ENCODE data around the gene IFNL3. TPM values are rescaled to one million over a fixed set of nuclear protein-coding genes. Genes with fewer than 3 reads are reported as not detected.

Gene IFNL3
- total and polyA plus RNA-seq, 2 of the 13 experiments (the other 11 are each of a cell fraction or from before 2014, with no cell fraction given) = not detected

DNA sequence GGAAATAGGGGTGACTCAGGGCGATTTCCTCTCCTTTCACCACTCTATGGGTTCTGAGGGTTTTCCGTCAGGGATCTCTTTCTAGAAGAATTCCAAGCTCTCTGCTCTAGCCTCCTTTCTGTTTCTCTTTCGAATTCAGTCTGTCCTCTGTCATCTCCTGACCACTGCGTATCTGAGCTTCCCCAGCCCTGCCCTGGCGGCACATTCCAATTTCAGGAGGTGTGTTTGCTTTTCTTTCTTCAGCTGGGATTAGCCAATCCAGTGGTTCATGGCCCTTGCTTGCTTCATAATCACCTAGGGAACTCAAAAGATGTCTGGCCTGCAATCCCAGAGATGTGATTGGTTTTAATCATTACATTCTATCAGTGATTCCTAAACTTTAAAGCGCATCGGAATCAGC, 32.8 kb upstream of the IFNL3 start:
- 28% methylated on average over 7 of the region's 7 CpGs for WGBS (ENCODE audit: low lambda C conversion rate)
- Histone ChIP-seq H3K4me2 (ENCODE audit: low read depth, low read length) (peak overlapping the region; percentile 40), H3K4me3 (replicated peaks in 1 of 3; ENCODE audit: insufficient read depth in 1 of 3, low read depth in 2 of 3, low read length in 3 of 3) (no peak overlapping the region), H2AFZ (ENCODE audit: low read length) (no peak overlapping the region), H3K79me2 (ENCODE audit: insufficient read depth, low read length) (no peaks in the 10 kb centered on the region), H3K27me3 (ENCODE audit: control insufficient read depth in 1 of 2, insufficient read depth in 2 of 2, low read length in 2 of 2) (no peaks in the 10 kb centered on the region; a peak in 1 of 5 replicates), H3K4me1 (ENCODE audit: insufficient read depth, low read length) (peaks cover 6% of the 10 kb centered on the region), H3K9me3 (ENCODE audit: low read length) (no peaks in the 10 kb centered on the region), H3K36me3 (replicated peaks in 1 of 2; ENCODE audit: control insufficient read depth in 1 of 2, insufficient read depth in 2 of 2, low read length in 2 of 2) (no peaks in the 10 kb centered on the region), H4K20me1 (ENCODE audit: insufficient read depth, low read length) (no peaks in the 10 kb centered on the region), H3K27ac (ENCODE audit: extremely low read length, insufficient read depth, low read length) (no peak overlapping the region), H3K9ac (ENCODE audit: insufficient read depth, low read depth, low read length) (no peak overlapping the region)
- CTCF ChIA-PET (ENCODE audit: low intra/inter-chr PET ratio, low total read pairs) = no interaction called here
- in situ Hi-C loops (cut with HindIII; ENCODE audit: extremely low pct_ligation_motif_present, low pct_unique_long_range_greater_than_20kb) = no loop called here
- no peak for TF ChIP-seq ATF7-NPFF (CRISPR knock-in tag; IDR thresholded peaks at IDR 0.05; ENCODE audit: low read depth)
- no peak for TF ChIP-seq THAP8 (CRISPR knock-in tag; IDR thresholded peaks at IDR 0.05; ENCODE audit: borderline replicate concordance)
- no peak for TF ChIP-seq ZNF263 (CRISPR knock-in tag; IDR thresholded peaks at IDR 0.05)
- no peak for TF ChIP-seq HNRNPLL (IDR thresholded peaks at IDR 0.05; ENCODE audit: low read depth, low read length, poor library complexity, severe bottlenecking)
- TF ChIP-seq, protein P1, sequence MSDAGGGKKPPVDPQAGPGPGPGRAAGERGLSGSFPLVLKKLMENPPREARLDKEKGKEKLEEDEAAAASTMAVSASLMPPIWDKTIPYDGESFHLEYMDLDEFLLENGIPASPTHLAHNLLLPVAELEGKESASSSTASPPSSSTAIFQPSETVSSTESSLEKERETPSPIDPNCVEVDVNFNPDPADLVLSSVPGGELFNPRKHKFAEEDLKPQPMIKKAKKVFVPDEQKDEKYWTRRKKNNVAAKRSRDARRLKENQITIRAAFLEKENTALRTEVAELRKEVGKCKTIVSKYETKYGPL (CRISPR knock-in tag; IDR thresholded peaks at IDR 0.05) = no peak
- TF ChIP-seq TEAD3 (CRISPR knock-in tag; optimal IDR thresholded peaks at IDR 0.05; ENCODE audit: borderline replicate concordance) = peak; percentile 21
- TF ChIP-seq FOXA1 (IDR thresholded peaks at IDR 0.05) = no peak
- 0 out of 2 replicates have a peak, but pooled peaks have one; percentile 22 for TF ChIP-seq FOXA1 (CRISPR knock-in tag; IDR thresholded peaks at IDR 0.05)
- peak; percentile 85 for TF ChIP-seq CEBPB (IDR thresholded peaks at IDR 0.05; ENCODE audit: borderline replicate concordance, low read depth, low read length)
- TF ChIP-seq, protein P2, sequence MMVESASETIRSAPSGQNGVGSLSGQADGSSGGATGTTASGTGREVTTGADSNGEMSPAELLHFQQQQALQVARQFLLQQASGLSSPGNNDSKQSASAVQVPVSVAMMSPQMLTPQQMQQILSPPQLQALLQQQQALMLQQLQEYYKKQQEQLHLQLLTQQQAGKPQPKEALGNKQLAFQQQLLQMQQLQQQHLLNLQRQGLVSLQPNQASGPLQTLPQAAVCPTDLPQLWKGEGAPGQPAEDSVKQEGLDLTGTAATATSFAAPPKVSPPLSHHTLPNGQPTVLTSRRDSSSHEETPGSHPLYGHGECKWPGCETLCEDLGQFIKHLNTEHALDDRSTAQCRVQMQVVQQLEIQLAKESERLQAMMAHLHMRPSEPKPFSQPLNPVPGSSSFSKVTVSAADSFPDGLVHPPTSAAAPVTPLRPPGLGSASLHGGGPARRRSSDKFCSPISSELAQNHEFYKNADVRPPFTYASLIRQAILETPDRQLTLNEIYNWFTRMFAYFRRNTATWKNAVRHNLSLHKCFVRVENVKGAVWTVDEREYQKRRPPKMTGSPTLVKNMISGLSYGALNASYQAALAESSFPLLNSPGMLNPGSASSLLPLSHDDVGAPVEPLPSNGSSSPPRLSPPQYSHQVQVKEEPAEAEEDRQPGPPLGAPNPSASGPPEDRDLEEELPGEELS (CRISPR knock-in tag; IDR thresholded peaks at IDR 0.05) = no peak
- no peak for TF ChIP-seq TCF7L2 (IDR thresholded peaks at IDR 0.05; ENCODE audit: low read depth, low read length)
- no peak for TF ChIP-seq NR2F2 (IDR thresholded peaks at IDR 0.05; ENCODE audit: borderline replicate concordance, low read depth)
- peak; percentile 66 for TF ChIP-seq CEBPG (CRISPR knock-in tag; IDR thresholded peaks at IDR 0.05)
- TF ChIP-seq ZNF550 (CRISPR knock-in tag; IDR thresholded peaks at IDR 0.05; ENCODE audit: borderline replicate concordance) = no peak
- POLR2A ChIA-PET = no interaction called here
- ATAC-seq = peak; percentile 92
- intact Hi-C loops (cut with micrococcal nuclease; ENCODE audit: unreplicated experiment) = no loop called here
- BruUV-seq (replicated peaks) = no TSS peak
- peak; percentile 77 for DNase-seq (ENCODE audit: low spot score)
- FAIRE-seq = peak; percentile 81
